ENCODE data around the gene MUC3A.
"Not testable (repeated sequence)": the region's sequence is repeated elsewhere in the genome, so short reads cannot be mapped to it uniquely, and the experiment has no call there.

GRCh38 chr7:101002333-101002732 is 53.0 kb downstream of the MUC3A start:
- TF ChIP-seq CTCF (IDR thresholded peaks at IDR 0.05; ENCODE audit: poor library complexity); EZH2 (IDR thresholded peaks at IDR 0.05; ENCODE audit: borderline replicate concordance): not testable (repeated sequence)
